Measurements from ENCODE around the gene PRF1. TPM values are rescaled to one million over a fixed set of nuclear protein-coding genes. Genes with fewer than 3 reads are reported as not detected.

PRF1 gene
- total RNA-seq, 1 donor from 2014 or later: 67.7 TPM

DNA sequence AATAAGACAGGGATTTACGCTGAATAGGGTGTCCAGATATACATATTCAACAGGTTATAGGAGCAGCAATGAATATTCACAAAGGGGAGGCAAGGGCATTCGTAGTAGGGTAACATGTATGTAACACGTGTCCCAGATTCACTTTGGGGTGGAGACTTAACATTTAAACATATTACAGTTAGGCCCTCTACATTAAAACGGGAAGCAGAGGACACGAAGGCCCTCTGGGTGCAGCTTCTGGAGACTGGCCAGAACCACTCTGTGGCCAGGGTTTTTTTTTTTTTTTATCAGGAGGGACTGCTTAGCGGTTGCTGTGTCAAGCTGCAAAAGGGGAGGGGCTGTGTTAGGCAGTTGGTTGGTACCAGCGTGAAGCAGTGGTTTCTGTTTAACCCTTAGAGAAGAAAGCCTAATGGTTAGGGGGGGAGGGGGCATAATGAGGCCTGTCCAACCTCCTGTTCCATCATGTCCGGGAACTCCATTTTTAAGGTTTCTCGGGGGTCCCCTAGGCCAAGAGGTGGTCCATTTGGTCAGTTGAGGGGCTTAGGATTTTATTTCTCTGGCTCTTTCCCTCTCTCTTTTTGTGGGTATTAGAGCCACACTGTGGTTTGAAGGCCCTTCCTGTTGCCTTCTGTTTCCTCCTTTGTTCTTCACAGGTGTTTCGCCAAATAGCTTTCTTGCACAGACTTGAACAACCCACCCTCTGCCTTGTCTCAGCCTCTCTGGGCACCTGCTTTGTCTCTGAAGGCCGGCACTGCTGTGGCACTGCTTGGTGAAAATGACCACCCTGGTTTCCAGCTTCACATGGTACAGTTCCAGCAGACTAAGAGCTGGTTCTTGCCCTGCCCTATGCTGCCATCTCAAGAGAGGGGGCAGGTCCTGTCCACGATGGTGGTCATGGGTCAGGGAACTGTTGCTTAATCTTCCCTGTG, 26.4 kb downstream of the PRF1 start:
- H3K4me1 Mint-ChIP-seq (ENCODE audit: low read depth): peaks cover 47% of the 10 kb centered on the region
- H3K27me3 Mint-ChIP-seq (ENCODE audit: low read depth): peaks cover 7% of the 10 kb centered on the region
- intact Hi-C loops (cut with micrococcal nuclease): loop anchor here (5.0 kb wide), 1 partner anchor 96 kb away; the partner anchor contains the start of gene ADAMTS14
- peak overlapping the region; percentile 93 for H3K27ac Mint-ChIP-seq
- H3K36me3 Mint-ChIP-seq (ENCODE audit: low read depth): no peaks in the 10 kb centered on the region
- H3K4me3 Mint-ChIP-seq (ENCODE audit: low read depth): no peak overlapping the region
- H3K9me3 Mint-ChIP-seq: no peaks in the 10 kb centered on the region
- DNase-seq (ENCODE audit: low spot score): no peak

DNA sequence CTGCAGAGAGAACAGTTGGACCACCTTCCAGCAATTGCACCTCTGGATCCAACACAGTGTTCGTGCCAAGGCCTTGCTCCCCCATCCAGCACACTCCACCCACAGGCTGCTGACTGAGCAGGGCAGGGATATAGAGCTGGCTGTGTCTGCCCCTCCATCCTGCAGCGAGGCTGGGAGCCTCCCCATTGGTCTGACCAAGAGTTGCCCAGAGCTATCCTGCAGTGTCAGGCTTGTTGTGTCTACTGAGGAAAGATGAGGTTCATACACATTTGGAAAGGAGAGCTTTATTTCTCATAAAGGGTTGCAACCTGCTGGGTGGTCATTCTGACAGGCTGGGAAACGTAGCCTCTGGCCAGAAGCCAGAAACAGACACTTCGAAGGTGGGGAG, 27.1 kb downstream of the PRF1 start:
- no peaks in the 10 kb centered on the region for H3K36me3 Mint-ChIP-seq (ENCODE audit: low read depth)
- H3K4me1 Mint-ChIP-seq (ENCODE audit: low read depth): peaks cover 47% of the 10 kb centered on the region
- no peak overlapping the region for H3K4me3 Mint-ChIP-seq (ENCODE audit: low read depth)
- no peak overlapping the region for H3K27ac Mint-ChIP-seq
- intact Hi-C loops (cut with micrococcal nuclease): loop anchor here (5.0 kb wide), 1 partner anchor 97 kb away; the partner anchor contains the start of gene ADAMTS14
- peaks cover 7% of the 10 kb centered on the region for H3K27me3 Mint-ChIP-seq (ENCODE audit: low read depth)
- no peak for DNase-seq (ENCODE audit: low spot score)
- H3K9me3 Mint-ChIP-seq: no peaks in the 10 kb centered on the region

DNA sequence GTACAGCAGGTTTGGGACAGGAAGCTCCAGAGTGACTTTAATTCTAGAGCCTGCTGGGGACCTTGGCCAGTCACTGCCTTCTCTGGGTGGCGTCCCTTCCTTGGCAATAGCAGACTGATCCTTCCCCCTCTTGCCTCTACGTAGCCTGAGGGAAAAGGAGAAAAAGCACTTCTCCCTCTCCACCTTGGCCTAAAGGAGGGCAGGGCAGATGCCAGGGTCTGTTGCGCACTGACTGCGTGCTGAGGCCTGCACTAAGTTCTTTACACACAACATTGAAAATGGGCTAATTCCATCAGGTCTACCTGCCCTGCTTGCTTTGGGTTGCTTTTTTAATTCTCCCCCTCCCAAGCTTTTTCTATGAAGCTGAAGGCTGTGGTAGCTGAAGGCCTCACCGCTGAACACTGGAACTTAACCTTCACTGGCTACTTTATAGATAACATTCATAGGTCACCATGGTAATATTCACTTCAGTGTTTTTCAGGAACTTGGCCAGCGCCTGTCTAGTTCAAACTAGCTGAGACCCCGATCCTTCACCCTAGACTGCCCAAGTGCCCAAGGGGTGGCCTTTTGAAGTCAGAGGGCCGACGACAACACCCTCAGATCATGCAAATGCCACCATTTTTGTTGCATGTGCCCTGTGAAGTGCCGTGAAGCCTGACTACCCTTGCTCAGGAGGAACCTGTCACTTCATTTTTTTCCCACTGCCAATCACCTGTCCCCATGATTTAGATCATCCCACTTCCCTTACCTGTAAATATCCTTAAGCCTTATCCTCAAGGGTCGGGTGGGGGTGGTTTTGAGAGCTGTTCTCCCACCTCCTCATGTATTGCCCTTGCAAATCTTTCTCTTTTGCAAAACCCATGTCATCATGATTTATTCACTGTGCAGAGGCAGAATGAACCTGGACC, 28.7 kb downstream of the PRF1 start:
- peaks cover 13% of the 10 kb centered on the region for H3K27me3 Mint-ChIP-seq (ENCODE audit: low read depth)
- no peak overlapping the region for H3K4me3 Mint-ChIP-seq (ENCODE audit: low read depth)
- DNase-seq (ENCODE audit: low spot score): no peak
- H3K36me3 Mint-ChIP-seq (ENCODE audit: low read depth): no peaks in the 10 kb centered on the region
- H3K9me3 Mint-ChIP-seq: no peaks in the 10 kb centered on the region
- intact Hi-C loops (cut with micrococcal nuclease): no loop called here
- no peak overlapping the region for H3K27ac Mint-ChIP-seq
- H3K4me1 Mint-ChIP-seq (ENCODE audit: low read depth): peaks cover 38% of the 10 kb centered on the region

DNA sequence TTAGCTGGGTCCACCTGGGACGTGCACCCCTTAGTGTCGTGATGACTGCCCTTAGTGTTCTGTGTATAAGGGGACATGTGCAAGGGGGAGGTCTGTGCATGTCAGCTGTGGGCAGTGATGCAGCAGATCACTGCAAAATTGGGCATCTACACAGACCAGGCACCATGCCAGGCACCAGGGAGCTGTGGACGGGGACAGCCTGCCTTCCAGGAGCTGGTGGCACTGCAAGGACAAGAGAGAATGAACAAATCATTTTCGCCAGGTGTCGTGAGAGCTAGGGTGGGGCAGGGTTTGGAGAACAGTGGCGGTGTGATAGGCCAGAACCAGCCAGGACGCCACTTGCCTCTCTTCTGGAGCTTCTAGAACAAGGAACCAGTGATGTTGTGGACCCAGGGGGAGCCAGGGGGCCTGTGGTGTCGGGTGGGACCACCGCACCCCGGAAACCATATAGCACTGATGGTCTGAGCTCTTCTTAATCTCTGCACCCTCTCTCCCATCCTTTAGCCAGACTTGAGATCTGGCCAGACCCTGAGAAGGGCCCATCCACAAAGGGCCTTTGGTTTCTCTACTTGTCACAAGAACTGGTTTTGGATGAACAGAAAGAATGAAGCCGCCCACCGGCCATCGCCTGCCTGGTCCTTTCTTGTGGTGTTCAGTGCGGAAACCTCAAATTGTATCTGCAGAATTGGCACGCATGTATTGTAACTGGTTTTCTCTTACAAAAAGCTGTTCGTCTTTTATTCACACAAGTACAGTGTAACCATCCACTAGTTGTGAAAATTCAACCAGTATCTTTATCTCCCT, 30.7 kb downstream of the PRF1 start:
- Mint-ChIP-seq H3K27ac (no peak overlapping the region), H3K36me3 (ENCODE audit: low read depth) (no peaks in the 10 kb centered on the region), H3K4me3 (ENCODE audit: low read depth) (no peak overlapping the region), H3K27me3 (ENCODE audit: low read depth) (peaks cover 21% of the 10 kb centered on the region), H3K9me3 (no peaks in the 10 kb centered on the region), H3K4me1 (ENCODE audit: low read depth) (peaks cover 18% of the 10 kb centered on the region)
- DNase-seq (ENCODE audit: low spot score): no peak
- intact Hi-C loops (cut with micrococcal nuclease): no loop called here

DNA sequence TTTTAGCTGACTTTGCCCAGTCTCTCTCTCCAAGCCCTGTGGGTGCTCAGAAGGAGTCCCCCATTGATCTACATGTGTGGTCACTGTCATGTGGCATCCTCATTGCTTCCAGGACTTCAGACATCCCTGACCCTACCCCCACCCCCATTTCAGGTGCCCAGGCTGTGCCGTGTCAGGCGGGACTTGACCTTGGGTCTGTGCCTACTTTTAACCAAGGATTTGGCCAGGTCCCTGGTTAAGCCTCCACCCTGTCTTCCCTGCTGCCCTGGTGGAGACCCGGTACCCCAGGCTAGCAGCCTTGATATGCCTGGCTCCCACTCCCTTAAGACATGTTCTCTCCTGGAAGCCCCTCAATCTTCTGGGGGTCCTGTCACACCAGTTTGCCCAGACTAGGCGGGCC, 31.3 kb downstream of the PRF1 start:
- intact Hi-C loops (cut with micrococcal nuclease): no loop called here
- Mint-ChIP-seq H3K27ac (no peak overlapping the region), H3K9me3 (no peaks in the 10 kb centered on the region), H3K4me1 (ENCODE audit: low read depth) (peaks cover 12% of the 10 kb centered on the region), H3K36me3 (ENCODE audit: low read depth) (no peaks in the 10 kb centered on the region), H3K4me3 (ENCODE audit: low read depth) (no peak overlapping the region), H3K27me3 (ENCODE audit: low read depth) (peaks cover 21% of the 10 kb centered on the region)
- no peak for DNase-seq (ENCODE audit: low spot score)

DNA sequence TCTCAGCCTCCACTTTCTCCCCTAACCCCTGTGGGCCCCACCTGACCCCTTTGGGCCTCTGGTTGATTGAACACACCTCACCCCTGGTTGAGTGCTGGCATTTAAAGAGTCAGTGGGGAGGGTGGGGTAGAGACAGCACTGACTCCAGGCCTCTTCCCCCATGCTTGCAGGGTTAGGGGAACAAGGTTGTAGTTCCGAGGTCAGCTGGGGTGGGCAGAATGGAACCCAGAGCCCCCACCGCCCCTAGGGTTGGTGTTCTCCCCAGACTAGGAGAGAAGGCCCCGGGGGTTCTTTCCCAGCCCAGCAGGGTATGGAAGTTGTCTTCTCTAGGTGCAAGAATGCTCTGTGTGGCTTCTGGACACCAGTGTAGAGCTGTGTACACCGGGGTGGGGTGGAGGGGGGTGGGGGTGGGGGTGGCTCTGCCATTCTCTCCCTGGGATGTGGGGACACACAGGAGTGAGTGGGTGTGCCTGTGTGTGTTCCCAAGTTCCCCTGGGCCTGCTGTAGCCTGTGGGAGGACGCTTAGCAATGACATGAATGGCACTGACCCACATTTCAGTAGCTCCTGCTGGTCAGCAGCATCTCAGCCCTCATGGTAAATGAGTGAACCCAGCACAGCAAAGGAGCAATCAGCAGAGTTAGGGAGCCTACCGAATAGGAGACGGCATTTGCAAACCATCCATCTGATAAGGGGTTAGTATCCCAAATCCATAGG, 33.6 kb downstream of the PRF1 start:
- Mint-ChIP-seq H3K4me3 (ENCODE audit: low read depth) (no peak overlapping the region), H3K27ac (no peak overlapping the region), H3K36me3 (ENCODE audit: low read depth) (no peaks in the 10 kb centered on the region), H3K9me3 (no peaks in the 10 kb centered on the region), H3K27me3 (ENCODE audit: low read depth) (peaks cover 21% of the 10 kb centered on the region), H3K4me1 (ENCODE audit: low read depth) (peaks cover 6% of the 10 kb centered on the region)
- DNase-seq (ENCODE audit: low spot score): no peak
- intact Hi-C loops (cut with micrococcal nuclease): no loop called here

DNA sequence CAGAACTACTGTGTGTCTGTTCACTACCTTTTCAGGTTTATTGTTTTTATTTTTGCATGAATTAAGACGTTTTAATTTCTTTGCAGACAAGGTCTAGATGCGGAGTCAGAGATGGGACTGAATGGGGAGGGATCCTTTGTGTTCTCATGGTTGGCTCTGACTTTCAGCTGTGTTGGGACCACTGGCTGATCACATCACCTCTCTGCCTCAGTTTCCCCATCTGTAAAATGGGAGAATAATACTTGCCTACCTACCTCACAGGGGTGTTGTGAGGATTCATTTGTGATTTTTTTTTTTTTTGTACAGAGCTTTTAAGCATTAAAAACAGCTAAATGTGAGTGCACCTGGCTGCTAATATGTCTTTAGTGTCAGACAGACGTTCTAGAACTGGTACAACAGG, 34.4 kb downstream of the PRF1 start:
- intact Hi-C loops (cut with micrococcal nuclease): no loop called here
- Mint-ChIP-seq H3K4me3 (ENCODE audit: low read depth) (no peak overlapping the region), H3K4me1 (ENCODE audit: low read depth) (peaks cover 9% of the 10 kb centered on the region), H3K27me3 (ENCODE audit: low read depth) (peaks cover 24% of the 10 kb centered on the region), H3K36me3 (ENCODE audit: low read depth) (no peaks in the 10 kb centered on the region), H3K9me3 (no peaks in the 10 kb centered on the region), H3K27ac (no peak overlapping the region)
- DNase-seq (ENCODE audit: low spot score): no peak

DNA sequence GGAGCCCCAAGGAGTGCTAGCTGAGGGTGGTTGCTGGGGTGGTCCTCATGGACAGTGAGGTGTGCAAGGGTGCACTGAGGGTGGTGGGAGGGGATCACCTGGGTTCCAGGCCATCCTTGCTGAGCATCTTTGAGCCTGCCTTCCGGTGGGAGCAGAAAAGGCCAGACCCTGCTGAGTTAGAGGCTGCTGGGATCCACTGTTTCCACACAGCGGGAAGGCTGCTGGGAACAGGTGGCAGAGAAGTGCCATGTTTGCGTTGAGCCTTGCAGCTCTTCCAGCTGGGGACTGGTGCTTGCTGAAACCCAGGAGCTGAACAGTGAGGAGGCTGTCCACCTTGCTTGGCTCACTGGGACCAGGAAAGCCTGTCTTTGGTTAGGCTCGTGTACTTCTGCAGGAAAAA, 34.9 kb downstream of the PRF1 start:
- peaks cover 22% of the 10 kb centered on the region for H3K27me3 Mint-ChIP-seq (ENCODE audit: low read depth)
- intact Hi-C loops (cut with micrococcal nuclease): no loop called here
- no peaks in the 10 kb centered on the region for H3K9me3 Mint-ChIP-seq
- peaks cover 10% of the 10 kb centered on the region for H3K4me1 Mint-ChIP-seq (ENCODE audit: low read depth)
- no peak overlapping the region for H3K4me3 Mint-ChIP-seq (ENCODE audit: low read depth)
- DNase-seq (ENCODE audit: low spot score): no peak
- H3K36me3 Mint-ChIP-seq (ENCODE audit: low read depth): no peaks in the 10 kb centered on the region
- no peak overlapping the region for H3K27ac Mint-ChIP-seq

DNA sequence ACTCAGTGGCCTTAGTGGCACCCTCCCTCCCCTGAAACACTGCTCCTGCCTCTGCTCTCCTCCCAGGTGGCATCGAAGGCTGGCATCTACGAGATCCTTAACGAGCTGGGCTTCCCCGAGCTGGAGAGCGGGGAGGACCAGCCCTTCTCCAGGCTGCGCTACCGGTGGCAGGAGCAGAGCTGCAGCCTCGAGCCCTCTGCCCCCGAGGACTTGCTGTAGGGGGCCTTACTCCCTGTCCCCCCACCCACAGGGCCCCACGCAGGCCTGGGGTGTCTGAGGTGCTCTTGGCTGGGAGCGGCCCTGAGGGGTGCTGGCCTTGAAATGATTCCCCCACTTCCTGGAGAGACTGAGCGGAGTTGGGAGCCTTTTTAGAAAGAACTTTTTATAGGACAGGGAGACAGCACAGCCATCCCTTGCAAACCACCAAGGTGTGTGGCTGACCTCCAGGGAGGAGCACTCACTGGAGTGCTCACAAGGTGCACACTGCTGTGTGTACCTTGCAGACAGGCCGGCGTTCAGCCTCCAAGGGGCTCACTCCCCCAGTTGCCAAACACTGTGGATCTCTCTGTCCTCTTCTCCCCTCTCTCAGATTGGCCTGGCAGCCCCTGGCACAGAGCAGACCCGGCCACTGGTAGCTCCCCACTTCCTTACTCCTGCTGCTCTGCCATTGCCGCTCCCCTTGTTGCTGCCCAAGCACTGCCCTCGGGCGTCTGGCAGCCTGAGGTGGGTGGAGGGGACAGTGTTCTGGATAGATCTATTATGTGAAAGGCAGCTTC, 35.8 kb downstream of the PRF1 start:
- Mint-ChIP-seq H3K27ac (no peak overlapping the region), H3K4me3 (ENCODE audit: low read depth) (no peak overlapping the region), H3K36me3 (ENCODE audit: low read depth) (no peaks in the 10 kb centered on the region), H3K9me3 (no peaks in the 10 kb centered on the region), H3K4me1 (ENCODE audit: low read depth) (peaks cover 10% of the 10 kb centered on the region), H3K27me3 (ENCODE audit: low read depth) (peaks cover 23% of the 10 kb centered on the region)
- DNase-seq (ENCODE audit: low spot score): no peak
- intact Hi-C loops (cut with micrococcal nuclease): no loop called here

DNA sequence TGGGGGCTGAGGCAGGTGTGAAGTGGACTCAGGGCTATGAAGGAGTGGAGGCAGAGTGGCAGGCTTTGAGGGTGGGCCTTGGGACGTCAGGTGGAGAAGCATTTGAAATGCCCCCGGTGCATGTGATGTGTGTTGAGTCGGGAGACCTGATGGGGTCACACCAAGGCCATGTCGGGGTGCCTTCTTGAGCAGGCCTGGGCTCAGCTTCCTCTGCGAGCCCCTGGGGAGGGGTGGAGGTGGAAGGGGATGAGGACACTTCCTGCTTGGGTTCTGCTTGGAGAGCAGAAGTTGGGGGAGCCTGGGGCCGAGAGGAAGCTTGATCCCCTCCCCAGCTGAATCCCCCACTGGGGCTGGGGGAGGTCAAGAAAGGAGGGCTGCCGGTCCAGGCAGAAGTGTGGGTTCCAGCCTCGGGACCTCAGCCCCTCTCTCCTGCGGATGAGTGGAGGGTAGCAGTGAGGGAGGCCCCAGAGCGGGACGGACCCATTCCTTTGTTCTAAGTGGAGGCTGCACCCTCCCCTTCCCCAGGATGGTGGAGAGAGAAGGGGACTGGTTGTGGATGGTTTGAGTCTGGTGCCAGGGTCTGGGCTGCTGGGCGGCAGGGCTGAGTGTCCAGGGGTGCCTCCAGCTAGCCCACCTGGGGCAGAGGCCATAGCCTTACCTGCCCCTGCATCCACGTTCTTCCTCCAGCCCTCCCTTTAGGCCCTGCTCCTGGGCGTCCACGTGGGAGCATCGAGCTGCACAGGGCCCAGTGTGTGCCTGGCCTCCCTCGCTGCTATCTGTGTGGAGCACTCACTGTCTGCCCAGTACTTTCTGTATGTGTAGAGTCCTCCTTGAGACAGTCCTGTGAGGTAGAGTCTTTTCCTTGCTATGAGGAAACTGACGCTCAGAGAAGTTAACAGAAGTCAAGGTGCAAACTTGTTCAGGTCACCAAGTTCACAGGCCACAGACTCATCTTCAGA, 36.7 kb downstream of the PRF1 start:
- intact Hi-C loops (cut with micrococcal nuclease): no loop called here
- Mint-ChIP-seq H3K27ac (no peak overlapping the region), H3K27me3 (ENCODE audit: low read depth) (peaks cover 21% of the 10 kb centered on the region), H3K4me3 (ENCODE audit: low read depth) (no peak overlapping the region), H3K4me1 (ENCODE audit: low read depth) (peaks cover 10% of the 10 kb centered on the region), H3K9me3 (no peaks in the 10 kb centered on the region), H3K36me3 (ENCODE audit: low read depth) (no peaks in the 10 kb centered on the region)
- no peak for DNase-seq (ENCODE audit: low spot score)
